SK-N-SH treated with all-trans-retinoic acid at 6 μM for 48 hours (cell line): Measurements from ENCODE around the gene GRIFIN.
A peak's percentile ranks its signal among the peaks of the same experiment; 100 is the strongest.
"Not testable (repeated sequence)": the region's sequence is repeated elsewhere in the genome, so short reads cannot be mapped to it uniquely, and the experiment has no call there.

ENCODE experiments used
- ATAC-seq: fragments of 200-7000 bp; cut with Tn5 transposase; 3 replicates; pipeline ENCODE4 v1.9.1; 2020; ENCODE audit warnings: mild to moderate bottlenecking, moderate library complexity
- ARNTL ChIP-seq: fragments of 450-650 bp; formaldehyde crosslinking; IDR thresholded peaks from 2 replicates; pipeline ENCODE4 v1.5.0; 2020; ENCODE audit warnings: low read depth, mild to moderate bottlenecking, moderate library complexity, borderline replicate concordance
- BACH2 ChIP-seq: fragments of 250-450 bp; sonication (Bioruptor Pico); IDR thresholded peaks from 2 replicates; pipeline ENCODE4 v1.9.0; 2021; ENCODE audit warnings: mild to moderate bottlenecking, borderline replicate concordance
- CREB5 ChIP-seq: fragments of 250-450 bp; sonication (Bioruptor Pico); IDR thresholded peaks from 2 replicates; pipeline ENCODE4 v1.5.1; 2020; ENCODE audit warnings: low read depth, mild to moderate bottlenecking, moderate library complexity
- CSDC2 ChIP-seq: fragments of 250-450 bp; sonication (Bioruptor Pico); IDR thresholded peaks from 2 replicates; pipeline ENCODE4 v1.5.0; 2020; ENCODE audit warnings: mild to moderate bottlenecking, moderate library complexity
- CSRNP3 ChIP-seq: fragments of 250-450 bp; sonication (Bioruptor Pico); IDR thresholded peaks from 2 replicates; pipeline ENCODE4 v1.5.1; 2021; ENCODE audit warnings: mild to moderate bottlenecking, moderate library complexity
- ESRRG ChIP-seq: fragments of 250-450 bp; sonication (Bioruptor Pico); IDR thresholded peaks from 2 replicates; pipeline ENCODE4 v1.6.1; 2021; ENCODE audit warnings: mild to moderate bottlenecking
- OSR1 ChIP-seq: fragments of 250-450 bp; sonication (Bioruptor Pico); IDR thresholded peaks from 2 replicates; pipeline ENCODE4 v1.8.0; 2022; ENCODE audit warnings: moderate library complexity, mild to moderate bottlenecking, inconsistent platforms
- PATZ1 ChIP-seq: fragments of 250-450 bp; sonication (Bioruptor Pico); IDR thresholded peaks from 2 replicates; pipeline ENCODE4 v1.8.0; 2020; ENCODE audit warnings: mild to moderate bottlenecking, moderate library complexity, borderline replicate concordance
- POU6F1 ChIP-seq: fragments of 250-450 bp; sonication (Bioruptor Pico); IDR thresholded peaks from 2 replicates; pipeline ENCODE4 v1.8.0; 2021; ENCODE audit warnings: low read depth, mild to moderate bottlenecking, moderate library complexity, borderline replicate concordance
- PPARA ChIP-seq: fragments of 250-450 bp; sonication (Bioruptor Pico); IDR thresholded peaks from 2 replicates; pipeline ENCODE4 v1.5.0; 2020; ENCODE audit warnings: mild to moderate bottlenecking, borderline replicate concordance
- RARB ChIP-seq: fragments of 250-450 bp; sonication (Bioruptor Pico); IDR thresholded peaks from 2 replicates; pipeline ENCODE4 v1.8.0; 2021; ENCODE audit warnings: mild to moderate bottlenecking, moderate library complexity
- TCF4 ChIP-seq: fragments of 250-450 bp; sonication (Bioruptor Pico); IDR thresholded peaks from 2 replicates; pipeline ENCODE4 v1.8.0; 2021; ENCODE audit warnings: mild to moderate bottlenecking, moderate library complexity, borderline replicate concordance
- TOX ChIP-seq: fragments of 250-450 bp; sonication (Bioruptor Pico); IDR thresholded peaks from 2 replicates; pipeline ENCODE4 v1.8.0; 2021; ENCODE audit warnings: mild to moderate bottlenecking, moderate library complexity, borderline replicate concordance
- TSHZ2 ChIP-seq: fragments of 250-450 bp; sonication (Bioruptor Pico); IDR thresholded peaks from 2 replicates; pipeline ENCODE4 v1.5.0; 2020; ENCODE audit warnings: mild to moderate bottlenecking, moderate library complexity
- ZC3H10 ChIP-seq: fragments of 250-450 bp; sonication (Bioruptor Pico); IDR thresholded peaks from 2 replicates; pipeline ENCODE4 v1.5.1; 2021; ENCODE audit warnings: mild to moderate bottlenecking, moderate library complexity
- ZFP3 ChIP-seq: fragments of 250-450 bp; sonication (Bioruptor Pico); IDR thresholded peaks from 2 replicates; pipeline ENCODE4 v1.5.0; 2020; ENCODE audit warnings: mild to moderate bottlenecking, moderate library complexity
- ZFP30 ChIP-seq: fragments of 450-650 bp; formaldehyde crosslinking; IDR thresholded peaks from 2 replicates; pipeline ENCODE4 v1.5.0; 2022; ENCODE audit warnings: mild to moderate bottlenecking, moderate library complexity
- ZNF565 ChIP-seq: fragments of 450-650 bp; formaldehyde crosslinking; conservative IDR thresholded peaks from 2 replicates; pipeline ENCODE4 v1.5.0; 2020; ENCODE audit warnings: low read depth, mild to moderate bottlenecking, moderate library complexity
- ZNF70 ChIP-seq: fragments of 450-650 bp; formaldehyde crosslinking; IDR thresholded peaks from 2 replicates; pipeline ENCODE4 v1.5.0; 2020; ENCODE audit warnings: mild to moderate bottlenecking, moderate library complexity
- ZNF8 ChIP-seq: fragments of 450-650 bp; formaldehyde crosslinking; IDR thresholded peaks from 2 replicates; pipeline ENCODE4 v1.5.0; 2020; ENCODE audit warnings: mild to moderate bottlenecking, moderate library complexity

The GRIFIN gene

GRCh38 chr7:2460641-2461040, 15.6 kb downstream of the GRIFIN start (continued):
- TF ChIP-seq ZNF70 (CRISPR knock-in tag) (no peak), BACH2 (no peak), OSR1 (CRISPR knock-in tag) (no peak), ZFP3 (CRISPR knock-in tag) (no peak)

- TF ChIP-seq ZNF565 (CRISPR knock-in tag) (no peak), TSHZ2 (CRISPR knock-in tag) (no peak), BACH2 (no peak), ARNTL (no peak), RARB (CRISPR knock-in tag) (no peak), CSDC2 (no peak), CREB5 (CRISPR knock-in tag) (no peak), PATZ1 (CRISPR knock-in tag) (no peak), TOX (CRISPR knock-in tag) (no peak)
- ATAC-seq = no peak
These were observed 16.0 kb downstream of the GRIFIN start for GRCh38 chr7:2460188-2460587.

GRCh38 chr7:2459674-2460073, 16.5 kb downstream of the GRIFIN start:
- TF ChIP-seq ZFP3 (CRISPR knock-in tag) = no peak
- ATAC-seq = no peak

- not testable (repeated sequence) for ATAC-seq
These were observed 22.3 kb downstream of the GRIFIN start for GRCh38 chr7:2453849-2454248.

- TF ChIP-seq TCF4 (CRISPR knock-in tag) (no peak), BACH2 (no peak)
- ATAC-seq = no peak
These were observed 23.4 kb downstream of the GRIFIN start for GRCh38 chr7:2452643-2453270.

GRCh38 chr7:2452074-2452507, 24.1 kb downstream of the GRIFIN start:
- peak; percentile 12 for ATAC-seq
- no peak for TF ChIP-seq OSR1 (CRISPR knock-in tag)
- no peak for TF ChIP-seq ZNF70 (CRISPR knock-in tag)
- TF ChIP-seq PATZ1 (CRISPR knock-in tag) = no peak
- no peak for TF ChIP-seq POU6F1 (CRISPR knock-in tag)
- no peak for TF ChIP-seq ESRRG (CRISPR knock-in tag)
- no peak for TF ChIP-seq CSDC2
- no peak for TF ChIP-seq ZC3H10 (CRISPR knock-in tag)
- TF ChIP-seq ZFP30 (CRISPR knock-in tag) = no peak
- no peak for TF ChIP-seq PPARA (CRISPR knock-in tag)
- no peak for TF ChIP-seq TOX (CRISPR knock-in tag)
- TF ChIP-seq CSRNP3 (CRISPR knock-in tag) = no peak
- no peak for TF ChIP-seq ZNF8 (CRISPR knock-in tag)
- TF ChIP-seq ZNF565 (CRISPR knock-in tag) = no peak
- no peak for TF ChIP-seq TCF4 (CRISPR knock-in tag)
- TF ChIP-seq CREB5 (CRISPR knock-in tag) = no peak
- TF ChIP-seq ARNTL = no peak
